Ishikawa (cell line): ENCODE measurements around the gene MBTPS2.

Experiments used
- CEBPB ChIP-seq: IDR thresholded peaks from 2 replicates; pipeline ENCODE4 v1.6.1; 2012
- CREB1 ChIP-seq: IDR thresholded peaks from 2 replicates; pipeline ENCODE4 v1.6.1; 2012; ENCODE audit warnings: low read depth
- EGR1 ChIP-seq: IDR thresholded peaks from 2 replicates; pipeline ENCODE4 v1.6.1; 2012
- EP300 ChIP-seq: IDR thresholded peaks from 2 replicates; pipeline ENCODE4 v1.6.1; 2012; ENCODE audit warnings: borderline replicate concordance
- FOXM1 ChIP-seq: IDR thresholded peaks from 2 replicates; pipeline ENCODE4 v1.6.1; 2012; ENCODE audit warnings: low read depth, borderline replicate concordance
- NFIC ChIP-seq: IDR thresholded peaks from 2 replicates; pipeline ENCODE4 v1.6.1; 2012
- RAD21 ChIP-seq: IDR thresholded peaks from 2 replicates; pipeline ENCODE4 v1.6.1; 2012; ENCODE audit warnings: low read depth
- TAF1 ChIP-seq: IDR thresholded peaks from 2 replicates; pipeline ENCODE4 v1.6.1; 2012; ENCODE audit warnings: low read depth, mild to moderate bottlenecking
- TCF12 ChIP-seq: IDR thresholded peaks from 2 replicates; pipeline ENCODE4 v1.6.1; 2012; ENCODE audit warnings: low read depth
- TEAD4 ChIP-seq: IDR thresholded peaks from 2 replicates; pipeline ENCODE4 v1.6.1; 2012
- YY1 ChIP-seq: IDR thresholded peaks from 2 replicates; pipeline ENCODE4 v1.6.1; 2012; ENCODE audit warnings: low read depth
- ZBTB7A ChIP-seq: IDR thresholded peaks from 2 replicates; pipeline ENCODE4 v1.6.1; 2012; ENCODE audit warnings: low read depth
- TF ChIP-seq, protein P1 (sequence below): IDR thresholded peaks from 2 replicates; pipeline ENCODE4 v1.6.1; 2012
- TF ChIP-seq, protein P2 (sequence below): IDR thresholded peaks from 2 replicates; pipeline ENCODE4 v1.6.1; 2012
- TF ChIP-seq, protein P3 (sequence below): IDR thresholded peaks from 2 replicates; pipeline ENCODE4 v1.6.1; 2012; ENCODE audit warnings: low read depth, mild to moderate bottlenecking

MBTPS2 gene

DNA sequence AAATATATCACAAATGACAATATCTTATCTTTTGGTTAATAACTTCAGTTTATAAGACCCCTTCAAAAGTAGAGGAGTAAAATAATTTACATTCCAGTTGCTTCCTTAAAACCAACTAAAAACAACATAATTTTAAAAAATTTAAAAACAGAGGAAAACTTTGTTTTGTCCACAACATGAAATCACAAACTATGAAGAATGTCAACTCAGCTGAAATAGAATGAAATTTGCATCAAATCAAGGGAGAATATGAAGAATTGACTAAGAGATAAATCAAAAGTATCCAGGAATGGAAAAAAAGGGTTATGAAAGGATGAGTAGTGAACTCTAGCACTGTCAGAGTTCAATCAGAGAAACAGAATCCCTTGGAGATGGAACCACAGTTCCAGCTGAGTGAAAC is 14.2 kb downstream of the MBTPS2 start:
- TF ChIP-seq NFIC (no peak), TEAD4 (no peak), FOXM1 (no peak), ZBTB7A (no peak), CREB1 (no peak), CEBPB (no peak), EP300 (no peak), RAD21 (no peak)
- TF ChIP-seq, protein P1, sequence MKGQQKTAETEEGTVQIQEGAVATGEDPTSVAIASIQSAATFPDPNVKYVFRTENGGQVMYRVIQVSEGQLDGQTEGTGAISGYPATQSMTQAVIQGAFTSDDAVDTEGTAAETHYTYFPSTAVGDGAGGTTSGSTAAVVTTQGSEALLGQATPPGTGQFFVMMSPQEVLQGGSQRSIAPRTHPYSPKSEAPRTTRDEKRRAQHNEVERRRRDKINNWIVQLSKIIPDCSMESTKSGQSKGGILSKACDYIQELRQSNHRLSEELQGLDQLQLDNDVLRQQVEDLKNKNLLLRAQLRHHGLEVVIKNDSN: no peak

DNA sequence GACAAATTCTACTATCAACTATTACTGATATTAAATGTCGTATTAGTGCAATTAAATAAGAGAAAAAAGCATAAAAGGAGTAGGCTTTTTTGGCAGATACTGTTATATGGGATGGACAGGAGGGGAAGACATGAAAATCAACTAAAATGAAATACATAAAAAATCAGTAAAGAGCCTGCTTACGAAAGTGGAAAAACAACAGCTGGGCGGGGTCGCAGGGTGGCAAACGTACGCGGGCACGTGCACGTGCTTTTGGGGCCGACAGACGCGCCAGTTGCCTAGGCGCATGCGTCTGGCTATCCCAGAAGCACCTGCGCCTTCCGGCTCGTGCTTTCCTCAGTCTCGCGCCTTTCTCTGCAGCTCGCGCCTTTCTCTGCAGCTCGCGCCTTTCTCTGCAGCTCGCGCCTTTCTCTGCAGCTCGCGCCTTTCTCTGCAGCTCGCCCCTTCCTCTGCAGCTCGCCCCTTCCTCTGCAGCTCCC is 16.6 kb downstream of the MBTPS2 start, which contains the start of gene YY2:
Gene YY2, plus strand, starts transcription at position 51 of the 479 bp plus-strand sequence. CDS start 498 bp downstream, outside the sequence.
- TF ChIP-seq EP300 (no peak), YY1 (no peak)

DNA sequence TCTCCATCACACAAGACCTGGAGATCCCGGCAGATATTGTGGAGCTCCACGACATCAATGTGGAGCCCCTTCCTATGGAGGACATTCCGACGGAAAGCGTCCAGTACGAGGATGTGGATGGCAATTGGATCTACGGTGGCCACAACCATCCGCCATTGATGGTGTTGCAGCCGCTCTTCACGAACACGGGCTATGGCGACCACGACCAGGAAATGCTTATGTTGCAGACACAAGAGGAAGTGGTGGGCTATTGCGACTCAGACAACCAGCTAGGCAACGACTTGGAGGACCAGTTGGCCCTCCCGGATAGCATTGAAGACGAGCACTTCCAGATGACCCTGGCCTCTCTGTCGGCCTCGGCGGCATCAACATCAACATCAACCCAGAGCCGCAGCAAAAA is 17.1 kb downstream of the MBTPS2 start:
- TF ChIP-seq, protein P2, sequence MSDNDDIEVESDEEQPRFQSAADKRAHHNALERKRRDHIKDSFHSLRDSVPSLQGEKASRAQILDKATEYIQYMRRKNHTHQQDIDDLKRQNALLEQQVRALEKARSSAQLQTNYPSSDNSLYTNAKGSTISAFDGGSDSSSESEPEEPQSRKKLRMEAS: no peak

DNA sequence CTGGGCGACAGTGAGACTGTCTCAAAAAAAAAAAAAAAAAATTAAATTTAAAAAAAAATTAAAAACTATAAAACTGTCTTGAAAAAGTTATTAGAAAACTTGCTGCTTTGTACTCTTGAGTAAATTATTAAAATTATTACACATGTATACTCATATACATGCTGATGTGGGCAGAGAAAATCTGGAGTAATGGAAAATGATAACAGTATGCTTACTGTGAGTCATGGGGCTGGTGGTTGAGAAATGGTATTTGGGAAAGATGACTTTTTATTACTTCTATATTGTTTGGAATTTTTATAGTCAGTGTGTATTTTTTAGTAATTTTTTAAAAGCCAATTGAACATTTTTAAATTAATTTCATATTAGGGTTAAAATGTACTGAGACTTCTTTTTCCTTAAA is 23.8 kb downstream of the MBTPS2 start:
- TF ChIP-seq, protein P3, sequence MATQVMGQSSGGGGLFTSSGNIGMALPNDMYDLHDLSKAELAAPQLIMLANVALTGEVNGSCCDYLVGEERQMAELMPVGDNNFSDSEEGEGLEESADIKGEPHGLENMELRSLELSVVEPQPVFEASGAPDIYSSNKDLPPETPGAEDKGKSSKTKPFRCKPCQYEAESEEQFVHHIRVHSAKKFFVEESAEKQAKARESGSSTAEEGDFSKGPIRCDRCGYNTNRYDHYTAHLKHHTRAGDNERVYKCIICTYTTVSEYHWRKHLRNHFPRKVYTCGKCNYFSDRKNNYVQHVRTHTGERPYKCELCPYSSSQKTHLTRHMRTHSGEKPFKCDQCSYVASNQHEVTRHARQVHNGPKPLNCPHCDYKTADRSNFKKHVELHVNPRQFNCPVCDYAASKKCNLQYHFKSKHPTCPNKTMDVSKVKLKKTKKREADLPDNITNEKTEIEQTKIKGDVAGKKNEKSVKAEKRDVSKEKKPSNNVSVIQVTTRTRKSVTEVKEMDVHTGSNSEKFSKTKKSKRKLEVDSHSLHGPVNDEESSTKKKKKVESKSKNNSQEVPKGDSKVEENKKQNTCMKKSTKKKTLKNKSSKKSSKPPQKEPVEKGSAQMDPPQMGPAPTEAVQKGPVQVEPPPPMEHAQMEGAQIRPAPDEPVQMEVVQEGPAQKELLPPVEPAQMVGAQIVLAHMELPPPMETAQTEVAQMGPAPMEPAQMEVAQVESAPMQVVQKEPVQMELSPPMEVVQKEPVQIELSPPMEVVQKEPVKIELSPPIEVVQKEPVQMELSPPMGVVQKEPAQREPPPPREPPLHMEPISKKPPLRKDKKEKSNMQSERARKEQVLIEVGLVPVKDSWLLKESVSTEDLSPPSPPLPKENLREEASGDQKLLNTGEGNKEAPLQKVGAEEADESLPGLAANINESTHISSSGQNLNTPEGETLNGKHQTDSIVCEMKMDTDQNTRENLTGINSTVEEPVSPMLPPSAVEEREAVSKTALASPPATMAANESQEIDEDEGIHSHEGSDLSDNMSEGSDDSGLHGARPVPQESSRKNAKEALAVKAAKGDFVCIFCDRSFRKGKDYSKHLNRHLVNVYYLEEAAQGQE: no peak
- TF ChIP-seq YY1 (no peak), TCF12 (no peak), TAF1 (no peak), CREB1 (no peak)
- TF ChIP-seq, protein P2: no peak

DNA sequence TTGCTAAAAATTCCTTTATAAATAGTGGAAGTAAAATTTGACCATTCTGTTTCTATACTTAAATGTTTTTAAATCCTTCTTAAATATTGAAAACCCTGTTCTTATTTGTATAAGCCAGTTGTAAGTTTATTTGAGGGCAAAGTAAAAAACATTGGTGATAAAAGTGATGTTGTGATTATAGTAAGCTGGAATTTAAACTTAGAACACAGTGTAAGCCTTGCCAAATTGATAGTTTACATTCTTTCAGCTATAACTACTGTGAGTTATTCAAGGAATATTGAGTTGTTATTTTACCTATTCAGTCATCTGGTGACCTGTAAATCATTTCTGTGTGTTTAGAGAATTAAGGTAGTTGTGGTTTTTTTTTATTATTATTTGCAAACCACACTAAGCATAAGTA is 26.0 kb downstream of the MBTPS2 start:
- TF ChIP-seq CEBPB (no peak), FOXM1 (no peak), TAF1 (no peak), NFIC (no peak), YY1 (no peak), TCF12 (no peak), EP300 (no peak), TEAD4 (no peak), EGR1 (no peak), CREB1 (no peak), ZBTB7A (no peak), RAD21 (no peak)
- TF ChIP-seq, protein P1: no peak
- TF ChIP-seq, protein P3: no peak
- TF ChIP-seq, protein P2: no peak

DNA sequence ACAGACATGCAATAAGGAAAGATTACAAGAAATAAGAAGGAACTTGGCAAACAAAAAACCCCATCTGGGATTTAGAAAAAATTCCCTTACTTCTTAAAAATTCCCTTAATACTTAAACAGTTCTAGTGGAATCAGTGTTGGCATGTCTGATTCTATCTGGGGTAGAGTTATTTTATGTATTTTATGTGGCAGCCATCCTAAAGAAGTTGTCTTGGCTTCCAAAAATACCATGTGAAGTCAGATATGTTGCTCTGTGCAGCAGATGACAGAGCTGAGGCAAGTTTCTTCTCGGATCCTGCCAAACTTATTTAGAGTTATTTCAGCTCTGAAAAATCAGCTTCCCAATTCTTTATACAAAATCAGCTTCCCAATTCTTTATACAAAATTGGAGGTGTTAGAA is 31.1 kb downstream of the MBTPS2 start:
- TF ChIP-seq EGR1 (no peak), EP300 (no peak), YY1 (no peak), NFIC (no peak), CREB1 (no peak), FOXM1 (no peak), ZBTB7A (no peak), TEAD4 (no peak), CEBPB (no peak), TCF12 (no peak), RAD21 (no peak), TAF1 (no peak)
- TF ChIP-seq, protein P3: no peak
- TF ChIP-seq, protein P1: no peak
- TF ChIP-seq, protein P2: no peak
